Mesodermal cell (in vitro differentiated cells): ENCODE results near the gene PERM1.
A peak's percentile ranks its signal among the peaks of the same experiment; 100 is the strongest.
"Not testable (repeated sequence)": the region's sequence is repeated elsewhere in the genome, so short reads cannot be mapped to it uniquely, and the experiment has no call there.

Source experiments
- H3K27ac ChIP-seq: 2 replicates; pipeline ENCODE4 v1.7.0; 2013; ENCODE audit warnings: mild to moderate bottlenecking, low read depth, low read length, moderate library complexity; ENCODE audit not compliant: severe bottlenecking
- H3K36me3 ChIP-seq: 2 replicates; pipeline ENCODE4 v1.7.1; 2013; ENCODE audit warnings: mild to moderate bottlenecking, low read length, moderate library complexity; ENCODE audit not compliant: control insufficient read depth, insufficient read depth
- H3K4me1 ChIP-seq: one replicate; pipeline ENCODE4 v1.7.1; 2013; ENCODE audit warnings: mild to moderate bottlenecking, low read length; ENCODE audit not compliant: insufficient read depth, control insufficient read depth, poor library complexity, severe bottlenecking
- H3K4me3 ChIP-seq: 2 replicates; pipeline ENCODE4 v1.7.0; 2013; ENCODE audit warnings: low read length, control low read depth, mild to moderate bottlenecking; ENCODE audit not compliant: insufficient read depth, poor library complexity, severe bottlenecking; ENCODE audit errors: extremely low read depth
- H3K9me3 ChIP-seq: 2 replicates; pipeline ENCODE4 v1.7.1; 2013; ENCODE audit warnings: mild to moderate bottlenecking, low read length, moderate library complexity; ENCODE audit not compliant: control insufficient read depth
- WGBS, 2 experiments: methylation state at CpG; one replicate each; pipeline ENCODE4 v1.1.5; 2013; ENCODE audit warnings: missing lambda C conversion rate in 2 of 2; ENCODE audit not compliant: insufficient coverage in 2 of 2; 5-methylcytosine and 5-hydroxymethylcytosine counted together

The PERM1 gene

GRCh38 chr1:1013105-1013921 lies 31.4 kb upstream of the PERM1 start, which contains the start of gene ISG15:
ISG15 (plus strand) TSS chr1:1013497; CDS start chr1:1013574, 77 bp downstream.
- Histone ChIP-seq H3K4me3 (peak within 1 kb of the TSS; percentile 41), H3K4me1 (peaks cover 7% of the 10 kb centered on the region), H3K36me3 (no peaks in the 10 kb centered on the region), H3K9me3 (no peaks in the 10 kb centered on the region), H3K27ac (peak within 1 kb of the TSS; percentile 37)
- WGBS, 2 experiments = 11% methylated on average over 19 to 23 of the region's 30 CpGs

- H3K36me3 ChIP-seq, H3K9me3 ChIP-seq, H3K4me1 ChIP-seq: not testable (repeated sequence)
- 63 to 96% methylated on average over 8 of the region's 13 CpGs for WGBS, 2 experiments
- peak overlapping the region; percentile 37 for H3K27ac ChIP-seq
- peak overlapping the region; percentile 41 for H3K4me3 ChIP-seq
Measured at GRCh38 chr1:1012736-1013104, 30.8 kb upstream of the PERM1 start.

GRCh38 chr1:1011396-1011949 lies 29.6 kb upstream of the PERM1 start:
- 85 to 87% methylated on average over 10 to 12 of the region's 14 CpGs for WGBS, 2 experiments
- Histone ChIP-seq H3K4me1 (peaks cover 9% of the 10 kb centered on the region), H3K27ac (no peak overlapping the region), H3K4me3 (no peak overlapping the region), H3K36me3 (no peaks in the 10 kb centered on the region), H3K9me3 (no peaks in the 10 kb centered on the region)

GRCh38 chr1:1010131-1010530 lies 28.2 kb upstream of the PERM1 start:
- H3K27ac ChIP-seq, H3K4me3 ChIP-seq, H3K36me3 ChIP-seq, H3K9me3 ChIP-seq: not testable (repeated sequence)
- 80 to 97% methylated on average over 5 to 6 of the region's 8 CpGs for WGBS, 2 experiments
- H3K4me1 ChIP-seq = peaks cover 19% of the 10 kb centered on the region

DNA sequence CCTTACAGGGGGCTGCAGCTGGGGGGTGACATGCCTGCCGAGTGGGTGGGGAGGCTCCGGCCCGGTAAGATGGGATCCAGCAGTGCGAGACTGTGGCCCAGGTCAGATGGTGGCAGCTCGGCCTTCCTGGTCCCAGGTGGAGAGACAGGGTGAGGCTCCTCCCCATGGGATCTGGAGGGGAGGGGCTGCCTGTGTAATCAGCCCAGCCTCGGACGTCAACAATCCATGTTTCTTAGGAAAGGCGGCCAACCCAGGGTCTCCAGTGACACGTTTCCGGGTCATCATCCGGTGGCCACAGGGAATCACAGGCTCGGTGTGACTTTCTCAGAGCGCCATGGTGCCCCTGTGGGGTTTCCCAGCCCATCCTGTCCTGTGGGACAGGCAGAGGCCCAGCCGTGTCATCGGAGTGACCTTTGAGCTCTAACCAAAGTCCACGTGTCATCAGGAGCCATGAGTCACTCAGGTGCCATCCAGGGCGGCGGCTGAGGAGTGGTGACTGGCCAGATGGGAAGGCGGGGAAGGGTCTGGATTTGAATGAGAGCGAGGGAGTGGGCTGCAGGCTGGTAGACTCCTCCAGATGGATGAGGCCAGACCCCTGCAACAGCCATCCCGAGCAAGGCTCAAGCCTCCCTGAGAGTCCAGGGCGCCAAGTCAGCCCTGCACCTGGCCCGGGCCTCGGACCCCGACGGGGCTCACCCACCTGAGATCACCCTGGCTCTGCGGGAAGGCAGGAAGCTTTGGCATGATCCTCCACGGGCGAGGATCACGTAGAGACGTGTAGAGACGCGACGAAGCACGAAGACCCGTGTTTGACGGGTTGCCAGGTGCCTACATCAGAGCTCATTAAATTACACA lies 24.6 kb upstream of the PERM1 start:
- Histone ChIP-seq H3K36me3 (no peaks in the 10 kb centered on the region), H3K27ac (no peak overlapping the region), H3K4me1 (peaks cover 36% of the 10 kb centered on the region), H3K9me3 (no peaks in the 10 kb centered on the region), H3K4me3 (no peak overlapping the region)
- WGBS, 2 experiments = 92% methylated on average over 36 to 37 of the region's 37 CpGs

- H3K27ac ChIP-seq = peak overlapping the region; percentile 83
- H3K36me3 ChIP-seq = no peaks in the 10 kb centered on the region
- H3K4me1 ChIP-seq = peaks cover 36% of the 10 kb centered on the region
- no peaks in the 10 kb centered on the region for H3K9me3 ChIP-seq
- 79 to 81% methylated on average over 21 of the region's 23 CpGs for WGBS, 2 experiments
- H3K4me3 ChIP-seq = no peak overlapping the region
Measured at GRCh38 chr1:1005774-1006304, 23.9 kb upstream of the PERM1 start.

DNA sequence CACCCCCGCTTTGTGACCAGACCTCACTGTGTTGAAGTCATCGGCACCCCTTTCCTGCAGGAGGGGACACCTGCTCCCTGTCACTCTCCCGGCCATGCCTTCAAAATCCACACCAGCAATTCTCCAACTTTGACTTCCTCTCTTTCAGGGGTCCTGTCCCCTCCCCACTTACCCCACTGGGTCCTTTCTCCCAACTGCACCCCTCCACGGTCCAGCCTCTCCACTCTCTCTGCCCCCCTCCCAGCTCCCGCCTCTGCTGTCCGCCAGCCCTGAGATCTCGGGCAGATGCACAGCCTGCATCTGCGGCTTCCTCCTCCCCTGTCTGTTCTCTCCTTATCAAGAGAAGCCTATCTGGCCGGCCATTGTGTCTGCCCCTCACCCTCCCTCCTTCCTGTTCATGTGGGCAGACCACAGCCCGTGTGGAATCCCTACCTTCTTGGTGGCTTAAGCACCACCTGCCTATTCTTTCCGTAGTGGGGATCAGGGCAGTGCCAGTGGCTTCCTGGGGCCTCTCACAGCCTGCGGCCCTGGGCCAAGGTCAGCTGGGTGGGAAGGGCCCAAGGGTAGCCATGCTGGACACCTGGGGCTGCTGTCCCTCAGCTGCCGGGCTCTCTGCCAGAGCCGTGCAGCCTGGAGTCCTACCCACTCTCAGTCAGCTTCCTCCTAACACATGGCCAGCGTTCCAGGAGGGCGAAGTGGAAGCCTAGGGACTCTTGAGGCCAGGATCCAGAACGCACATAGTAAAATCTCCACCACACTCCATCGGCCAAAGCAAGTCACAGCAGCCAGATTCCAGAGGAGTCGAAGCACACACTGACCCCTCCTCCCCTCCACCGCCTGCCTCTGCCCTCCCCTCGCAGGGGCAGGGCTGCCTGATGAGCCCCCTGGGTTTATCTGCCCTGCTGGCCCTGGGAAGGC lies 23.1 kb upstream of the PERM1 start:
- Histone ChIP-seq H3K27ac (peak overlapping the region; percentile 83), H3K9me3 (no peaks in the 10 kb centered on the region), H3K4me1 (peaks cover 36% of the 10 kb centered on the region), H3K36me3 (no peaks in the 10 kb centered on the region), H3K4me3 (peak overlapping the region; percentile 5)
- WGBS, 2 experiments = 45 to 53% methylated on average over 13 to 18 of the region's 21 CpGs

DNA sequence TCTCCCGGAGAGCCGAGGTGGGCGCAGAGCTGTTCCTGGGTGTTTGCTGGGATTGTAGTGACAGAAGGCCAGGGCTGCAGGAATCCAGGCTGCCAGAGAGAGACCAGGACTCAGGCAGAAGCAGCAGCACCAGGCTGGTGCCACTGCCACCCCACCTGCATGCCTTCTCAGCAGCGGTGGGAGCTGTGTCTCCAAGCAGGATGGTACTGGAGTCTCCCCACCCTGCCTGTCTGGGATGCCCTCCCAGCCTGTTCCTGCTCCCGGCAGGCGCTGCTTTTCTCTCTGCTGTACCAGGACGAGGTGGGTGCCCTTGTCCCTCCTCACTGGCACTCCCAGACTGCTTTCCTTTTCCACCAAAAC lies 22.5 kb upstream of the PERM1 start:
- 84% methylated on average over 6 to 7 of the region's 7 CpGs for WGBS, 2 experiments
- H3K4me3 ChIP-seq = no peak overlapping the region

DNA sequence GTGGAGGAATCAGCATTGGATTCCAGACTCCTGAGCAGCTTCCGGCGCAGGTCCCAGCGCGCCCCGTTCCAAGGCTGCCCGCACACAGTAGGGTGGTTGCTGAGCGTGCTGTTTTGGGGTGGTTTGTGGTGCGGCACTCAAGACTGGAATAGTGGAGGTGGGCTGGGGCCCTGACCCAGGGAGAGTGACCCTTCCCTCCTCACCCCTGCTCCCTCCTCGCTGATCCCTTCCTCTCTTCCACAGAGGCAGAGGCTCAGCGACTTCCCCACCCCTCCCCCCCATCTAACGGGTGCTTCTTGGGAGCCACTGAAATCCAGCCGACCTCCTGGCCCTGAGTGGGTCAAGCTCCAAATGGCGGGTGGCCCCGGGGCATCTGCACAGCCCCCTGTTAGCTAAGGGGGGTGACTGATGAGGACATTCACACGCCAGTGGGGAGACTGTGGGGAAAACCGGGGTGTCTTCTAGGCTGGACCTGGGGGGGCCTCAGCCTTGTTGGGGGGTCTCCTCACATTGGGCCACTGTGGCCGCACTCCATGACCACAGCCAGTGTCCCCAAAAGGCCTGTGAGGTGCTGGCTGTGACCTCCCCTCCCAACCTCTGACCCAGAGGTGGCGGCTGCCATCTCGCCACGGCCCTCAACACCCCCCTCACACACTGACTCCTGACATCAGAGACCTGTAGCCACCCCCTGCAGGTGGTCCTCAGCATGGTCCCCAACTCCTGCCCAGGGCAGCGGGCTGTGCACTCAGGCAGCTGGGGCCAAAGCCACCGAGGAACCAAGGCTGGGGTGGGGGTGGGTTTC lies 21.9 kb upstream of the PERM1 start:
- WGBS, 2 experiments = 79 to 92% methylated on average over 9 to 12 of the region's 22 CpGs
- Histone ChIP-seq H3K9me3 (no peaks in the 10 kb centered on the region), H3K4me3 (no peak overlapping the region), H3K4me1 (peaks cover 36% of the 10 kb centered on the region), H3K27ac (no peak overlapping the region), H3K36me3 (no peaks in the 10 kb centered on the region)

More for the DNA sequence above, 22.5 kb upstream of the PERM1 start:
- Histone ChIP-seq H3K36me3 (no peaks in the 10 kb centered on the region), H3K9me3 (no peaks in the 10 kb centered on the region), H3K27ac (no peak overlapping the region), H3K4me1 (peaks cover 36% of the 10 kb centered on the region)
